ENCODE results near the gene TSKS. TPM values are rescaled to one million over a fixed set of nuclear protein-coding genes. Genes with fewer than 3 reads are reported as not detected.

TSKS gene
- polyA plus RNA-seq, 1 donor (not counting 4 experiments of a cell fraction or from before 2014, with no cell fraction given): 1.9 TPM

DNA sequence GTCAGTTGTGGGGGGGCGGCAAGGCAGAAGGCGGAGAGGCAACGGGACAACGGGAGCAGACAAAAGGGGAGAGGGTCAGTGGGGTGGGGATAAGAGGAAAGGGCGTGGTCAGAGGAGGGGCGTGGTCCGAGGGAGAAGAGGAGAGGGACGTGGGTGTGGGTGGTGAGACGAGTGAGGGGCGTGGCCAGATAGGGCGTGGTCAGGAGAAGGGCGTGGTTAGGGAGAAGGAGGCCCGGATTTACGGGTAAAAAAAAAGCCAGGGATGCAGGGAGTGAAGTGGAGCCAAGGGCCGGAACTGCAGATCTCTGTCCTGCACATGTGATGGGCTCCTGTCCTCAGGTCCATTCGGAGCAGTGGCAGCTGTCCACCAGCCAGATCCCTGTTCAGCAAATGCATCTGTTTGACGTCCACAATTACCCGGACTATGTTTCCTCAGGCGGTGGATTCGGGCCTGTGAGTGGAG is 50.7 kb downstream of the TSKS start:
- dilution Hi-C loops (cut with MboI; ENCODE audit: extremely low pct_ligation_motif_present, low sequenced_read_pairs): no loop called here
- H3K9me1 ChIP-seq (ENCODE audit: control insufficient read depth, extremely low read depth, insufficient read depth, low read length): no peaks in the 10 kb centered on the region
- no peak for FAIRE-seq

DNA sequence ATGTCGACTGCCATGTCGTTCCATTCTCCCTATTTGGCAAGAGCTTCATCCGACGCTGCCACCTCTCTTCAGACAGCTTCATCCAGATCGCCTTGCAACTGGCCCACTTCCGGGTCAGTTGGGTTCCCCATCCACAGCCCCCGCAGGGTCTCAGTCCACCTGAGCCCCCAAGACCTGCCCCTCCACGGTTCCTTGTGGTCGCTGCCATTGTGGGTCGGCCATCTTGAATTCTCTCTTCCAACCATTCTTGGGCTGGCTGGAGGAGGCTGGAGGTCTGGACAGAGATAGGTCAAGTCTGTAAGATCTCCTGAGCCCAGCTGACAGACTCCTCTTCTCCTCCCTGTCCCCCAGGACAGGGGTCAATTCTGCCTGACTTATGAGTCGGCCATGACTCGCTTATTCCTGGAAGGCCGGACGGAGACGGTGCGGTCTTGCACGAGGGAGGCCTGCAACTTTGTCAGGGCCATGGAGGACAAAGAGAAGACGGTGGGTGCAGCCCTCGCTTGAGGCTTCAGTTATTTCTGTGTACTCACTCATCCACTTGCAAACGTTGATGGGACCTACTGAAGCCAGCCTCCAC is 52.6 kb downstream of the TSKS start:
- Histone ChIP-seq H3K79me2 (ENCODE audit: control insufficient read depth, insufficient read depth, low read length) (no peaks in the 10 kb centered on the region), H3K9me3 (ENCODE audit: control insufficient read depth, low read depth, low read length) (no peaks in the 10 kb centered on the region), H3K4me1 (ENCODE audit: control insufficient read depth, extremely low read depth, insufficient read depth, low read length) (no peaks in the 10 kb centered on the region), H3K9me1 (ENCODE audit: control insufficient read depth, extremely low read depth, insufficient read depth, low read length) (no peaks in the 10 kb centered on the region), H3K4me2 (ENCODE audit: control insufficient read depth, extremely low read depth, insufficient read depth, low read depth, low read length) (no peak overlapping the region), H3K27ac (ENCODE audit: control insufficient read depth, insufficient read depth, low read length) (no peak overlapping the region), H3K9ac (ENCODE audit: control insufficient read depth, extremely low read depth, insufficient read depth, low read length) (no peak overlapping the region), H4K20me1 (ENCODE audit: control insufficient read depth, extremely low read depth, insufficient read depth, low read length) (no peaks in the 10 kb centered on the region), H3K27me3 (ENCODE audit: control insufficient read depth, extremely low read depth, insufficient read depth, low read length) (no peaks in the 10 kb centered on the region), H3K4me3 (ENCODE audit: control insufficient read depth in 2 of 3, extremely low read depth in 1 of 3, insufficient read depth in 2 of 3, low read depth in 1 of 3, low read length in 3 of 3) (no peak overlapping the region), H2AFZ (ENCODE audit: control insufficient read depth, low read length) (no peak overlapping the region), H3K36me3 (ENCODE audit: control insufficient read depth in 2 of 2, extremely low read depth in 1 of 2, insufficient read depth in 2 of 2, low read length in 2 of 2) (no peaks in the 10 kb centered on the region)
- dilution Hi-C loops (cut with MboI; ENCODE audit: extremely low pct_ligation_motif_present, low sequenced_read_pairs): no loop called here
- TF ChIP-seq, protein P1, sequence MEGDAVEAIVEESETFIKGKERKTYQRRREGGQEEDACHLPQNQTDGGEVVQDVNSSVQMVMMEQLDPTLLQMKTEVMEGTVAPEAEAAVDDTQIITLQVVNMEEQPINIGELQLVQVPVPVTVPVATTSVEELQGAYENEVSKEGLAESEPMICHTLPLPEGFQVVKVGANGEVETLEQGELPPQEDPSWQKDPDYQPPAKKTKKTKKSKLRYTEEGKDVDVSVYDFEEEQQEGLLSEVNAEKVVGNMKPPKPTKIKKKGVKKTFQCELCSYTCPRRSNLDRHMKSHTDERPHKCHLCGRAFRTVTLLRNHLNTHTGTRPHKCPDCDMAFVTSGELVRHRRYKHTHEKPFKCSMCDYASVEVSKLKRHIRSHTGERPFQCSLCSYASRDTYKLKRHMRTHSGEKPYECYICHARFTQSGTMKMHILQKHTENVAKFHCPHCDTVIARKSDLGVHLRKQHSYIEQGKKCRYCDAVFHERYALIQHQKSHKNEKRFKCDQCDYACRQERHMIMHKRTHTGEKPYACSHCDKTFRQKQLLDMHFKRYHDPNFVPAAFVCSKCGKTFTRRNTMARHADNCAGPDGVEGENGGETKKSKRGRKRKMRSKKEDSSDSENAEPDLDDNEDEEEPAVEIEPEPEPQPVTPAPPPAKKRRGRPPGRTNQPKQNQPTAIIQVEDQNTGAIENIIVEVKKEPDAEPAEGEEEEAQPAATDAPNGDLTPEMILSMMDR (optimal IDR thresholded peaks at IDR 0.05 in 1 of 3, IDR thresholded peaks at IDR 0.05 in 1 of 3, conservative IDR thresholded peaks at IDR 0.05 in 1 of 3; ENCODE audit: extremely low read depth in 1 of 3, insufficient read depth in 2 of 3, low read length in 3 of 3): no peak
- TF ChIP-seq EZH2 (IDR thresholded peaks at IDR 0.05; ENCODE audit: low read length): no peak
- DNase-seq (ENCODE audit: low read depth, low spot score) (no peak), FAIRE-seq (no peak)

More for the DNA sequence above, 50.7 kb downstream of the TSKS start:
- H3K9ac ChIP-seq (ENCODE audit: control insufficient read depth, extremely low read depth, insufficient read depth, low read length): no peak overlapping the region
- no peak overlapping the region for H3K4me2 ChIP-seq (ENCODE audit: control insufficient read depth, extremely low read depth, insufficient read depth, low read depth, low read length)
- H3K4me1 ChIP-seq (ENCODE audit: control insufficient read depth, extremely low read depth, insufficient read depth, low read length): no peaks in the 10 kb centered on the region
- no peak for DNase-seq (ENCODE audit: low read depth, low spot score)
- H3K27me3 ChIP-seq (ENCODE audit: control insufficient read depth, extremely low read depth, insufficient read depth, low read length): no peaks in the 10 kb centered on the region
- H4K20me1 ChIP-seq (ENCODE audit: control insufficient read depth, extremely low read depth, insufficient read depth, low read length): no peaks in the 10 kb centered on the region
- no peaks in the 10 kb centered on the region for H3K79me2 ChIP-seq (ENCODE audit: control insufficient read depth, insufficient read depth, low read length)
- TF ChIP-seq EZH2 (IDR thresholded peaks at IDR 0.05; ENCODE audit: low read length): no peak
- TF ChIP-seq, protein P1 (optimal IDR thresholded peaks at IDR 0.05 in 1 of 3, IDR thresholded peaks at IDR 0.05 in 1 of 3, conservative IDR thresholded peaks at IDR 0.05 in 1 of 3; ENCODE audit: extremely low read depth in 1 of 3, insufficient read depth in 2 of 3, low read length in 3 of 3): no peak
- no peak overlapping the region for H2AFZ ChIP-seq (ENCODE audit: control insufficient read depth, low read length)
- no peak overlapping the region for H3K4me3 ChIP-seq (ENCODE audit: control insufficient read depth in 2 of 3, extremely low read depth in 1 of 3, insufficient read depth in 2 of 3, low read depth in 1 of 3, low read length in 3 of 3)
- no peaks in the 10 kb centered on the region for H3K36me3 ChIP-seq (ENCODE audit: control insufficient read depth in 2 of 2, extremely low read depth in 1 of 2, insufficient read depth in 2 of 2, low read length in 2 of 2)
- no peak overlapping the region for H3K27ac ChIP-seq (ENCODE audit: control insufficient read depth, insufficient read depth, low read length)
- no peaks in the 10 kb centered on the region for H3K9me3 ChIP-seq (ENCODE audit: control insufficient read depth, low read depth, low read length)
